NCI-H526 (cell line): ENCODE measurements around the gene ZBTB14.

ENCODE experiments used
- DNase-seq, 2 experiments: peaks; one replicate each; lab custom pipeline; 2025; lab: John Stamatoyannopoulos, UW

The ZBTB14 gene

DNA sequence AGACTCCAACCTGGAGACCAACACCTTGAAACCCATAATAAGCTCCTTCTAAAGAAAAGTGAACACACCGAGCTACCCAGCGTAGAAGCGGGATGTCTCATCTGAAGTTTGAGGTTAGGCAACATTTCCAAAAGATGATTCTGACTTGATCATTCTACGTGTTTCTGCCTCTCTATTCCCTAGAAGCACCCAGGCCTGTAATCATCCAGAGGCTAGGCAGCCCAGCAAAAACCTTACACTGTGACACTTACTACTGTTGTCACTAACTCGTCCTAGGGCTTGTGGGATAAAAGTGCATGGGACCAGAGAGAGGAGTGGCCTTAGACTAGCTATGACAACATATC lies 1.4 kb downstream of the ZBTB14 start:
- DNase-seq = no peak

DNA sequence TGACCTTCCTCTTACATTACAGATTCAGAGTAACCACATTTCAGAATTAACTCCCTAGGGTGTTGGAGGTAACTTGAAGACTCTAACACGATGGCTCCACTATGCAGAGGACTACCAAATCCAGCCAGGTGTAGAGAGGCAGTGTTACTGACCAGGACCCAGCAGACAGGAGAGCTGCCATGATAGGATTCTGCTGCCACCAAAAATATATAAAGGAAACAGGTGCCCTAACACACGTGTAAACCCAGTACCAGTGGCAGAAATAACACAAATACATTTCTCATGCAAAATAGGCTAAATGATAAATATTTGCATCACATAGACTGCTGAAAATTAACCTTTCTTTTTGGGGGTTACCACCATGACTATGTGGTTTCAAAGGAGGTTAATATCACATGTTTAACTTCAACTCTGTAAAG lies 7.0 kb downstream of the ZBTB14 start:
- no peak for DNase-seq

DNA sequence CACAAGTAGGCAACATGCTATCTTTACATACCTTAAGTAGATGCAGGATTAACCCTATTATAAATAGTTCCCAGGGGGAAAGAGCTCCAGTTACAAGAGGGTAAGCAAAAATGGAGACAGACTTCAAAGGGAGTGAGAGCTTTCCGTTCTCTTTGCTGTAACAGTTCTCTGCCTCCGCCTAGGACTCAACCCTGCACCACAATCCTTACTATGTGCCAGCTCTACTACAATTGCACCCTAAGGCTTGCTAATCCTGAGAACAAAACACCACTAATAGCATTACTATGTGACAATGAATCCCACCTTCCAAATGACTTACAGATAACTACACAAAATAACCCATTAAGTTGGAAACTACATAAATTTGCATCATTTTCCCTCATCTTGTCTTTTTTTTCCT lies 7.7 kb downstream of the ZBTB14 start:
- no peak for DNase-seq

DNA sequence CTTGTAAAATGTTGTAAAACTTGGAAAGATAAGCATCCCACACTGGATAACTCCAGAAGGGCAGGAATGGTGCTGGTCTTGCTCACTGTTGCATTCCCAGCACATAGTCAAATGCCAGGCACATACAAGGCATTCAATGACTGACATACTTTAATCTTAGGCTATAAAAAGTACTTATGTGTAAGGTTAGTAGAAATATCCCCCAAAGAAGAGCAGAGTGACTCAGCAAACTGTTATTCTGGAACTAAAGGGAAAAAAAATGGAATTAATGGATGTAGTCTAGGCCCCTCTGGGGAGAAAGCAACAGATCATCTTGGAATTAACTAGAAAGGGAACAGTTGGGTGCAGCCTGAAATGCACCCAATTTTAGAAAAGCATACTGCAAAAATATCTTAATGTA lies 9.0 kb downstream of the ZBTB14 start:
- DNase-seq = no peak

DNA sequence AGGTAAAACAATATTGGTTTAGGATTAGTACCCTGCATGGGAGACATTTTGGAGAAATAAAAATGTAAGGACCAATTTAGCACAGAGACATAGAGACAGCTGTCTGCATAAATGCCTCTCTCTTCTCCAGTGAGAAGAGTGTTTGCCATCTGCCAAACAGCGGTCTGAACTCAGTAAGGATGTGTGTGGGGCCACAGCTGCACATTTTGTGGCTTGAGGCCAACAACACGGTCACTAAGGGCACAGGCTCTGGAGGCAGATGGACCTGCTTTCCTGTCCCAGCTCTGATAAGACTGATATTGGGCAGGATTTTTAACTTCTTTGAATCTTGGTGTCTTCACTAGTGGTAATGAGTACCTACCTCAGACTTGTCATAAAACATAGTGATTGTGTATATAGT lies 10.2 kb downstream of the ZBTB14 start:
- DNase-seq = no peak

DNA sequence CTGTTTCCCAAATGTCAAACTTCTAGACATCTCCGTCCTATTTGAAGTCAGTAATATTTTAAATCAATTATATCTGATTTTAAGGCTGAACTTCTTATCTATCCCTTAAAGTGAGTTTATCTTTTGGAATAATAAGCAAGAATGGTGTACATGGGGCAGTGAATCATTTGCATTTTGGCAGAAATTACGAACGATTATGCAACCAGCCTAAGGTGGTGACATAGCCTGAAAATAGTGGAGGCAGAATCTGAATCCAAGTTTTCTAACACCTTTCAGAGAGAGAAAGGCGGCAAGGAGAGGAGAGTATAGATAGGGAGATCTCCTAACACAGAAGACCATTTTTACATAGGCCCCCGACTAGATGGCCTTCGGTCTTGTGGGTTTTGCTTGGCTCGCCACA lies 10.7 kb downstream of the ZBTB14 start:
- DNase-seq = no peak

DNA sequence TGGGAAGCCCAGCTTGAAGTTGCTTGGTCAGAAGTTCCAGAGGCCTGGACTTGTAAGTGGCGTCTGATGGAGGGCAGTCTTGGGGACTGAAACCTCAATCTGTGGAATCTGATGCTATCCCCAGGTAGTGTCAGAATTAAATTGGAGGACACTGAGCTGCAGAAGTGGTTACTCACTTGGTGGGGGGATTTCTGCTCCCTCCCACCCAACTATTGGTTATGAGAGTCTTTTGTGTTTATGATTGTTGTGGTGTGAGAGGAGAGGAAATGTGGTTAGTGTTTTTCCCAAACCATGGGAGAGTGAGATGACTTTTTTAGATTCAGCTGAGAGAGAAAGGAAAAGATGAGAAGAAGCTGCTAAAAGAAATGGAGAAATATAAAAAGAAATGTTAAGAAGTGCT lies 12.8 kb downstream of the ZBTB14 start:
- DNase-seq = no peak

DNA sequence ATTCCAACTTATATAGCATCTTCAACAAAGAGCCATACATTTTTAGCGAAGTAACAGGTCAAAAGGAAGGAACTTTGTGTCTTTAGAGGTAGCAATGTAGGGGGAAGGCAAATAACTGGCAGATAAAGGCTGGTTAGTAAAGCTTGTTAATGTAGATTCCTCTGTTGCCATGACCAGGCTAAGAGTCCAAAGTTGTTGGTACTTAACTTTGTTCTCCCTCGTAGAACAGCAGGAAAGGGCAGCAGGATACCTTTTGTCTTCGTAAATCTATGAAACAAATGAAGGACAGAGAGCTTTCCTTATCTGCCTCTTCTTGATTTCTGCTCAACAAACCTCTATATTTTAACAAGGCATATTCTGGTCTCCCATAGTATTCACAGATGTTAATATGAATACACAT lies 18.6 kb downstream of the ZBTB14 start:
- DNase-seq = no peak

DNA sequence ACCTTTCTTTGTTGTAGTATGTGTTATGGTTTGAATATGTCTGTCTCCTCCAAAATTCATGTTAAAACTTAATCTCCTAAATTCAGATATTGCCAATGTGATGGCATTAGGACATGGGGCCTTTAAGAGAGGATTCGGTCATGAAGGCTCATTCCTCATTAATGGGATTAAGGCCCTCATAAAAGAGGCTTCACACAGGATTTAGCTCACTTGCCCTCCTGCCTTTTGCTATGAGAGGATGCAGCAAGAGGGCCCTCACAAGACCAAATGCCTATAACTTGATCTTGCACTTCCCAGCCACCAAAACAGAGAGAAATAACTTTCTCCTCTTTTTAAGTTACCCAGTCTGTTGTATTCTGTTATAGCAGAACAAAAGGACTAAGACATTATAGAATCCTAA lies 19.7 kb downstream of the ZBTB14 start:
- DNase-seq = no peak

DNA sequence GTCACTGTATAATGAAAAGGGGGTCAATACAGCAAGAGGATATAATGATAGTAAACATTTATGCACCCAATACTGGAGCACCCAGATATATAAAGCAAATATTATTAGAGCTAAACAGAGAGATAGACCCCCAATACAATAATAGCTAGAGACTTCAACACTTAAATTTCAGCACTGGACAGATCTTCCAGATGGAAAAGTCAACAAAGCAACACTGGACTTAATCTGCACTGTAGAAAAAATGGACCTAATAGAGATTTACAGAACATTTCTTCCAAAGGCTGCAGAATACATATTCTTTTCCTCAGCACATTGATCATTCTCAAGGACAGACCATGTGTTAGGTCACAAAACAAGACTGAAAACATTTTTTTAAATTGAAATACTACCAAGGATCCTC lies 26.7 kb downstream of the ZBTB14 start:
- DNase-seq = no peak

DNA sequence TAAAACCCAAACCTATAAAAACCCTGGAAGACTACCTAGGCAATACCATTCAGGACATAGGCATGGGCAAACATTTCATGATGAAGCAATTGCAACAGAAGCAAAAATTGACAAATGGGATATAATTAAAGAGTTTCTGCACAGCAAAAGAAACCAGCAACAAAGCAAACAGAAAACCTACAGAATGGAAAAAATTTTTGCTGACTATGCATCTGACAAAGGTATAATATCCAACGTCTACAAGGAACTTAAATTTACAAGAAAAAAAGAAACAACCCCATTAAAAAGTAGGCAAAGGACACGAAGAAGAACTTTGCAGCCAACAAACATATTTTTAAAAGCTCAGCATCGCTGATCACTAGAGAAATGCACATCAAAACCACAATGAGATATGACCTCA lies 28.8 kb downstream of the ZBTB14 start:
- no peak for DNase-seq

DNA sequence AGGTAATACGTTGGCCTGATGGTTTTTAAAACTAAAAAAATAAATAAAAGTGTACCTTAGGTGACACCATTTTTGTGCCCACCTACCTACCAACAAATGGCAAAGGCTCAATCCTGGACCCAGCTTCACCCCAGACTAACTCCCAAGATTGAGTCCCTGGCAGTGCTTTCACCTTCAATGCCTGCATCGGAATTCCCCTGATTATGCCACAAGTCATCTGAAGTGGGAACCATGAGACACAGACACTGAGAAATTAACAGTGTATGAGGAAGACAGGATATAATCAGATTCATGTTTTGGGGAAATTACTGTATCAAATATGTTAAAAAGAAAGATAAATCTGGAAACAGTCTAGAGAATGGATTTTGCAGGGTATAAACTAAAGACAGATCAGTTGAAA lies 41.6 kb downstream of the ZBTB14 start:
- no peak for DNase-seq

DNA sequence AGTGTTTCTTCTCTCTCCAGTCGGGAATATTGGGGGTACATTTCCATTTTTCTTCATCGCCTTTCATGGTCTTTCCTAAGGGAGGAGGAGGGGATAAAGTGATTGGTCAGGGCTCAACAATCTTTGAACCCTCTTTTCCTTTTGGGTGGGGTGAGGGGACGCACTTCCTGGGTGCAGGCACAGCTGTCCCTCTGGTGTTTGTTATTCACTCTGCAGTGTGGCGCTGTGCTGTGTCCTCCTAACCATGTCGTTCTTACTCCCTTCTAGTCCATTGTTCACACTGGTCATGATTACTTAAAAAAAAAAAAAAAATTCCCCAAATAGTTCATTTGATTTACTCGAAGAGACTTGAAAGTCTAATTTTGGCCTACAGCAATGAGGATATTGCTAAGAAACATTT lies 44.4 kb downstream of the ZBTB14 start:
- DNase-seq = no peak

DNA sequence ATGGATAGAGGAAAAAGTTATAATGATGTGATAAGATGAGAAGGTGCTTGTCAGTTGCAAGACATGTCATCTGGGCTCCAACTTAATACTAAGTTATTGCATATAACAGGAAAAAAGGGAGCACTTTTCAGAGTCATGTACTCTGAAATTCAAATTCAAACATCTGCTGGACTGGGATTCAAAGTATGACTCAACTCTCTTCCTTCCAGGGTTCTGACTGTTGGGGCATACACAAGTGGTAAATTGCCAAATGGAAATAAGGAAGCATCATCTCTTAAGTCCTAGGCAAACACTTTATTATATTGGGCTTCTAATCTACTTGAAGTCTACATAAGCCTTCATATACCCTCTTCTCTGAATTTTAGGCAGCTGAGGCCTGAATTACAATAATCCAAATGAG lies 44.9 kb downstream of the ZBTB14 start:
- DNase-seq = no peak

DNA sequence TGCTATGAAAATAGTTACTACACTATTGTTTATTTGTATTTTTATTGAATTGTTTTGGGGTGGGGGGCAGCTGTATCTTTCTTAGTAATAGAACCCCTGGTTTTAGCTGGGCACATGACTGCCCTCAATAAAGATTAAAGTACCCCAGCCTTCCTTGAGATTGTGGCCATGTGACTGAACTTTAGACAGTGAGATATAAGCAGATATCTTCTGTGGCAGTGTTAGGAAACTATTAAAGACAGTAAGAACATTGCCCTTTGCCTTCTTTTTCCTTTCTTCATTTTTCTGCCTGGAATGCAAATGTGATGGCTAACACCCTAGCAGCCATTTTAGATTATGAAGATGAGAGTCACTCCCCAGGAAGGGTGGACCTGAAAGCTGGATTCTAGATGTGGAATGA lies 50.6 kb downstream of the ZBTB14 start:
- no peak for DNase-seq

DNA sequence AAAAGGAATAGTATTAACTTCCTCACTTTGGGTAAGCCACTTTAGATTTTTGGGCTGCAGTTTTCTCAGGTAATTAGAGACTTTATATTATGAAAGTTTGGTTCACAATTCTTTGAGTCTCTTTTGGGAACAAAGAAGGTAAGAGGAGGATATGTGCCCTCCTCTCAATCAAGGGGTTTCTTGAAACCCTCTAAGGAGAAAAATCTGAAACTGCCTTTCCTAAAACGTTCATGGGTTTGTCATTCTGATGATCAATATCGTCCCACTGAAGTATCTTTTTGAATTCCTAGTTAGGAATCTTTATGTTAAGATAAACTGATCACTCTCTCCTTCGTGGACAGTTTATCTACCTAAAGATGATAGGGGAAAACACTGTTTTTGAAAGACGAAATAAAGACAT lies 56.1 kb downstream of the ZBTB14 start:
- no peak for DNase-seq
